HEK293T (cell line): ENCODE results near the gene CNBP.

Source experiments
- BHLHE40 ChIP-seq: fragments of 450-650 bp; IDR thresholded peaks from 2 replicates; pipeline ENCODE4 v1.6.1; 2016; ENCODE audit warnings: mild to moderate bottlenecking, moderate library complexity, borderline replicate concordance
- FOXA1 ChIP-seq: fragments of 450-650 bp; IDR thresholded peaks from 2 replicates; pipeline ENCODE4 v1.6.1; 2016; ENCODE audit warnings: mild to moderate bottlenecking
- FOXK2 ChIP-seq: fragments of 450-650 bp; IDR thresholded peaks from 2 replicates; pipeline ENCODE4 v1.6.1; 2016; ENCODE audit warnings: mild to moderate bottlenecking
- FOXM1 ChIP-seq: fragments of 450-650 bp; IDR thresholded peaks from 2 replicates; pipeline ENCODE4 v1.6.1; 2017; ENCODE audit warnings: mild to moderate bottlenecking, borderline replicate concordance
- L3MBTL2 ChIP-seq: fragments of 450-650 bp; conservative IDR thresholded peaks from 2 replicates; pipeline ENCODE4 v1.6.1; 2016; ENCODE audit warnings: mild to moderate bottlenecking
- SP1 ChIP-seq: fragments of 450-650 bp; IDR thresholded peaks from 2 replicates; pipeline ENCODE4 v1.6.1; 2017
- TARDBP ChIP-seq: fragments of 450-650 bp; IDR thresholded peaks from 2 replicates; pipeline ENCODE4 v1.6.1; 2016

GRCh38 chr3:129181819-129182218 is 1.9 kb downstream of the CNBP start:
- TF ChIP-seq FOXM1 (no peak), SP1 (no peak), FOXA1 (no peak), TARDBP (no peak), BHLHE40 (no peak), L3MBTL2 (no peak), FOXK2 (no peak)
